DOHH2 (cell line): Measurements from ENCODE around the gene FANCC.

Source experiments
- H3F3A ChIP-seq: fragments of 200-600 bp; sonication (generic), shearing (Covaris generic); 2 replicates; pipeline ENCODE4 v1.6.0; 2016; ENCODE audit warnings: antibody characterized with exemption, mild to moderate bottlenecking; ENCODE audit not compliant: control insufficient read depth, insufficient read depth
- H3K27ac ChIP-seq: fragments of 200-600 bp; sonication (generic); 2 replicates; pipeline ENCODE4 v1.5.1; 2014; ENCODE audit warnings: low read depth, mild to moderate bottlenecking, low read length, moderate library complexity
- H3K27me3 ChIP-seq: fragments of 200-600 bp; sonication (generic); 2 replicates; pipeline ENCODE4 v1.6.1; 2014; ENCODE audit warnings: mild to moderate bottlenecking, low read length, mixed read lengths; ENCODE audit not compliant: control insufficient read depth
- H3K36me3 ChIP-seq: fragments of 200-600 bp; sonication (generic); 2 replicates; pipeline ENCODE4 v1.6.1; 2014; ENCODE audit warnings: mild to moderate bottlenecking, low read length, moderate library complexity, mixed read lengths; ENCODE audit not compliant: control insufficient read depth
- H3K4me1 ChIP-seq: fragments of 200-600 bp; sonication (generic); 2 replicates; pipeline ENCODE4 v1.6.1; 2014; ENCODE audit warnings: mild to moderate bottlenecking, low read length, mixed read lengths; ENCODE audit not compliant: control insufficient read depth
- H3K4me2 ChIP-seq: fragments of 200-600 bp; sonication (generic); 2 replicates; pipeline ENCODE4 v1.6.0; 2014; ENCODE audit warnings: mild to moderate bottlenecking, low read length, moderate library complexity
- H3K4me3 ChIP-seq: fragments of 200-600 bp; sonication (generic); 2 replicates; pipeline ENCODE4 v1.5.1; 2014; ENCODE audit warnings: mild to moderate bottlenecking, low read length, mixed read lengths
- H3K79me2 ChIP-seq: fragments of 200-600 bp; sonication (generic); 2 replicates; pipeline ENCODE4 v1.6.1; 2014; ENCODE audit warnings: mild to moderate bottlenecking, low read length, mixed read lengths; ENCODE audit not compliant: control insufficient read depth
- H3K9me2 ChIP-seq: fragments of 200-600 bp; sonication (generic); replicated peaks from 2 replicates; pipeline ENCODE4 v1.6.1; 2014; ENCODE audit warnings: mild to moderate bottlenecking, low read length, mixed read lengths; ENCODE audit not compliant: control insufficient read depth
- H3K9me3 ChIP-seq: fragments of 200-600 bp; sonication (generic); 2 replicates; pipeline ENCODE4 v1.6.1; 2014; ENCODE audit warnings: antibody characterized with exemption, low read length, mixed read lengths; ENCODE audit not compliant: control insufficient read depth, insufficient read depth
- H4K20me1 ChIP-seq: fragments of 200-600 bp; sonication (generic); 2 replicates; pipeline ENCODE4 v1.6.0; 2014; ENCODE audit warnings: low read depth, mild to moderate bottlenecking, antibody characterized with exemption, low read length, moderate library complexity; ENCODE audit not compliant: control insufficient read depth, insufficient read depth
- EZH2phosphoT487 ChIP-seq: fragments of 200-600 bp; sonication (generic); IDR thresholded peaks from 2 replicates; pipeline ENCODE4 v1.6.1; 2017; ENCODE audit warnings: borderline replicate concordance, mild to moderate bottlenecking, antibody characterized with exemption, low read length, moderate library complexity, mixed read lengths
- TF ChIP-seq, protein P1 (sequence below): fragments of 200-600 bp; sonication (generic); IDR thresholded peaks from one replicate; pipeline ENCODE4 v1.5.1; 2014; ENCODE audit warnings: antibody characterized with exemption, mild to moderate bottlenecking, low read depth, low read length; ENCODE audit not compliant: poor library complexity, severe bottlenecking

FANCC gene

DNA sequence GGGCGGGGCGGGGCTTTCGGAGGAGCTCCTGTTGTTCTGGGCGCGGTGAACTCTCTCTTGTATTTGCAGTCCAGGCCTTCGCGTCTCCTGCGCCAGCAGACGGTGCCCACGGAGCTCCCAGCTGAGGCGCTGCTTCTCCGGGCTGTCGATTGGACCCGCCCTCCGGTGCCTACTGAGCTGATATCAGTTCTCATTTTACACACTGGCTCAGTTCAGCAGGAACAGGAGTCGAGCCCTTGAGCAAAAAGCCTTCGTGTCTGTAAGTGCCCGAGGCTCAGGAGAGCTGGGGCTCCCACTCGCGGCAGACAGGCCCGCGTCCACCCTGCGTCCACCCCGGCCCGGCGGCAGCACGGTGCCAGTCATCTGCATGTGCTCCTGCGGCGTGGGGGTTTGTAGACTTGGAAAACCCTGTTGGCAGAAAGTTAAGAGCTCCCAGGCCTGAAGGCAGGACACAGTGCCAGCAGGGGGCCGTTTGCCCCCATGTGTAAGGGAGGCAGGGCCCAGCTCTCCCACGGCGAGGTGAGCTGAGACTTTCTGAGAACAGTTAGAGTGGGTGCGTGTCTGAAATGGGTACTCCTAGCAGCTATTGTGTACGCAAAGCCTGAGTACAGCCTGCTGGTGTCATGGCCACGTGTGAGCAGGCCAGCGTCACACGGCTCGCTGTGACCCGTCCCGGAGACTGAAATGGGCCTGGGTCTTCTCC is 231.5 kb downstream of the FANCC start:
- Histone ChIP-seq H3F3A (no peaks in the 10 kb centered on the region), H3K27me3 (no peaks in the 10 kb centered on the region), H4K20me1 (no peaks in the 10 kb centered on the region), H3K4me2 (no peak overlapping the region), H3K9me2 (no peaks in the 10 kb centered on the region), H3K4me1 (no peaks in the 10 kb centered on the region), H3K27ac (no peak overlapping the region), H3K36me3 (no peaks in the 10 kb centered on the region), H3K9me3 (no peaks in the 10 kb centered on the region), H3K4me3 (no peak overlapping the region), H3K79me2 (no peaks in the 10 kb centered on the region)
- TF ChIP-seq, protein P1, sequence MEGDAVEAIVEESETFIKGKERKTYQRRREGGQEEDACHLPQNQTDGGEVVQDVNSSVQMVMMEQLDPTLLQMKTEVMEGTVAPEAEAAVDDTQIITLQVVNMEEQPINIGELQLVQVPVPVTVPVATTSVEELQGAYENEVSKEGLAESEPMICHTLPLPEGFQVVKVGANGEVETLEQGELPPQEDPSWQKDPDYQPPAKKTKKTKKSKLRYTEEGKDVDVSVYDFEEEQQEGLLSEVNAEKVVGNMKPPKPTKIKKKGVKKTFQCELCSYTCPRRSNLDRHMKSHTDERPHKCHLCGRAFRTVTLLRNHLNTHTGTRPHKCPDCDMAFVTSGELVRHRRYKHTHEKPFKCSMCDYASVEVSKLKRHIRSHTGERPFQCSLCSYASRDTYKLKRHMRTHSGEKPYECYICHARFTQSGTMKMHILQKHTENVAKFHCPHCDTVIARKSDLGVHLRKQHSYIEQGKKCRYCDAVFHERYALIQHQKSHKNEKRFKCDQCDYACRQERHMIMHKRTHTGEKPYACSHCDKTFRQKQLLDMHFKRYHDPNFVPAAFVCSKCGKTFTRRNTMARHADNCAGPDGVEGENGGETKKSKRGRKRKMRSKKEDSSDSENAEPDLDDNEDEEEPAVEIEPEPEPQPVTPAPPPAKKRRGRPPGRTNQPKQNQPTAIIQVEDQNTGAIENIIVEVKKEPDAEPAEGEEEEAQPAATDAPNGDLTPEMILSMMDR: no peak
- TF ChIP-seq EZH2phosphoT487: no peak

DNA sequence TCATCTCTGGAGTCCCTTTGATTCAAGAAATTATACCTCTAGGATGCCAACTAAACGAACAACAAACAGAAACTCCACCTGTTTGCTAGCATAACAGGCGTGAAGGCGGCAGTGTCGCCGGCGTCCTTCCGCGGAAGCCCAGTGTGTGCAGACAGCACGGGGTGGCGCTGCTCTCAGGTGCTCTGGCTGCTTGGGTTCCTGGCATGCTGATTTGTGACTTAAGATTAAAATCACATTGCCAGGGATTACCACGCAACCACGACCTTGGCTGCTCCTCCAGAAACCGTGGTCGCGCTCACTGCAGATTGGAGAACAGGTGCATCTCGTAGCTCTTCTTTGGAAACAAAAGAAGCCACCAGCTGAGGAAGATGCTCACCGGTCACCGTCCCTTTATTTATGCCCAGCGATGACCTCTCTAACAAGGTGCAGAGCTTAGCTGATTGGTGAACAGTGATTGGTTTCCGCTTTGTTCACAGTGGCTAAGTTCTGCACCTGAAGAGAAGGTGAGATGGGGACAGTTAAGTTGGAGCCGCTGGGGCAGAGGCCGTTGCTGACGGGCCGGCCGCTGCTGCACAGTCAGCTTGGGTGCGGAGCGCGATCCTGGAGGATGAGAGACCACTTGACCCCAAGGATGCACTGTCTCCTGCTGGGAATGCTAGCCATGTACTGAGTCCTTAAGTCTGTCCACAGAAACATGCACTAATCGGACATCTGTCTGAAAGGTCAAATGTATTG is 232.3 kb downstream of the FANCC start:
- no peak overlapping the region for H3K4me2 ChIP-seq
- no peaks in the 10 kb centered on the region for H4K20me1 ChIP-seq
- no peak for TF ChIP-seq EZH2phosphoT487
- TF ChIP-seq, protein P1: no peak
- H3K9me2 ChIP-seq: no peaks in the 10 kb centered on the region
- H3K27me3 ChIP-seq: no peaks in the 10 kb centered on the region
- no peak overlapping the region for H3K27ac ChIP-seq
- no peaks in the 10 kb centered on the region for H3F3A ChIP-seq
- no peaks in the 10 kb centered on the region for H3K9me3 ChIP-seq
- no peak overlapping the region for H3K4me3 ChIP-seq
- H3K79me2 ChIP-seq: no peaks in the 10 kb centered on the region
- no peaks in the 10 kb centered on the region for H3K4me1 ChIP-seq
- no peaks in the 10 kb centered on the region for H3K36me3 ChIP-seq

DNA sequence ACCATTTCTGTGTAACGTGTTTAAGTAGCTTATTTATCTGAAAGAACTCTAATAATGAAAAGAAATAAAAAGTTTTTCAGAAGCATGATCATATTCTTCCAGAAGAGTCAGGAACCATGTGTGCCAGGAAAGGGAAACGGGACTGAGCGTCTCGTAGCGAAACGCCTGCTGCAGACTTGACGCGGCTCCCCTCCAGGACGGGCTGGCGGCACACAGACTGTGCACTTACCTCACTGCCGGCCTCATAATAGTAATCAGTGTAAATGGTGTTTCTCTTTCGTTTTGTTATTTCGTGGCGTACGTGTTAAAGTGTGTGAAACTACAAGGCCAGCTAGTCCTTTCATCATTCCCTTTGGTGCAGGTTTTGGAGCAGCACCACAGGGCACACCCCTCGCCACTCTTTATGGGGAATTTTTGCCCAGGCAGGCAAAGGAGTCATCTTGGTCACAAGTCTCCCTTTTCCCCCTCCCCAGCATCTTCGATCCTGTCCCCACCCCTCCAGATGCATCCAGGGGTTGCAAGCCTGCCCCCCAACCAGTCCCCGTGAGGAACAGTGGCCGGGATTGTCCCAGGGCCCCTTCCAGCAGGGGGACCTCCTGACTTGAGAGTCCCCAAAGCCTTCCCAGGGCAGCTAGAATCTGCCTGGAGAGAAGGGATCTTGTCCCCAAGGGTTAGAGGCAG is 233.1 kb downstream of the FANCC start:
- Histone ChIP-seq H3K4me2 (no peak overlapping the region), H3K4me3 (no peak overlapping the region), H3K9me2 (no peaks in the 10 kb centered on the region), H3K27me3 (no peaks in the 10 kb centered on the region), H4K20me1 (no peaks in the 10 kb centered on the region), H3K27ac (no peak overlapping the region), H3K4me1 (no peaks in the 10 kb centered on the region), H3K79me2 (no peaks in the 10 kb centered on the region), H3F3A (no peaks in the 10 kb centered on the region), H3K36me3 (no peaks in the 10 kb centered on the region), H3K9me3 (no peaks in the 10 kb centered on the region)
- TF ChIP-seq EZH2phosphoT487: no peak
- TF ChIP-seq, protein P1: no peak
